Retinal pigment epithelial cell (primary cell): ENCODE measurements around the gene PKP2.

Source experiments
- DNase-seq: peaks from one replicate; pipeline ENCODE4 v3.0.0-alpha.2; 2010; ENCODE audit warnings: low read depth
- H3K4me3 ChIP-seq: 2 replicates; pipeline ENCODE4 v1.5.1; 2011; ENCODE audit warnings: mild to moderate bottlenecking, low read length, control low read depth, moderate library complexity
- CTCF ChIP-seq: conservative IDR thresholded peaks from 2 replicates; pipeline ENCODE4 v1.5.1; 2011; ENCODE audit warnings: low read depth, low read length, control low read depth, inconsistent platforms

PKP2 gene

GRCh38 chr12:32780071-32780470 is 116.5 kb downstream of the PKP2 start:
- no peak for DNase-seq
- no peak overlapping the region for H3K4me3 ChIP-seq
- no peak for TF ChIP-seq CTCF

GRCh38 chr12:32777691-32778175 is 118.8 kb downstream of the PKP2 start:
- DNase-seq = no peak
- TF ChIP-seq CTCF = no peak

GRCh38 chr12:32777159-32777558 is 119.4 kb downstream of the PKP2 start:
- no peak for DNase-seq
- TF ChIP-seq CTCF = no peak
- H3K4me3 ChIP-seq = no peak overlapping the region

More at GRCh38 chr12:32777691-32778175, 118.8 kb downstream of the PKP2 start:
- H3K4me3 ChIP-seq = no peak overlapping the region

GRCh38 chr12:32776258-32776657 is 120.3 kb downstream of the PKP2 start:
- no peak for DNase-seq
- no peak overlapping the region for H3K4me3 ChIP-seq
- no peak for TF ChIP-seq CTCF

GRCh38 chr12:32773691-32774090 is 122.9 kb downstream of the PKP2 start:
- DNase-seq = no peak
- H3K4me3 ChIP-seq = no peak overlapping the region
- no peak for TF ChIP-seq CTCF

- H3K4me3 ChIP-seq = no peak overlapping the region
These were observed 126.4 kb downstream of the PKP2 start for GRCh38 chr12:32770141-32770540.

More at GRCh38 chr12:32770141-32770540, 126.4 kb downstream of the PKP2 start:
- no peak for DNase-seq
- TF ChIP-seq CTCF = no peak
